Measurements from ENCODE around the gene ARHGAP18.

DNA sequence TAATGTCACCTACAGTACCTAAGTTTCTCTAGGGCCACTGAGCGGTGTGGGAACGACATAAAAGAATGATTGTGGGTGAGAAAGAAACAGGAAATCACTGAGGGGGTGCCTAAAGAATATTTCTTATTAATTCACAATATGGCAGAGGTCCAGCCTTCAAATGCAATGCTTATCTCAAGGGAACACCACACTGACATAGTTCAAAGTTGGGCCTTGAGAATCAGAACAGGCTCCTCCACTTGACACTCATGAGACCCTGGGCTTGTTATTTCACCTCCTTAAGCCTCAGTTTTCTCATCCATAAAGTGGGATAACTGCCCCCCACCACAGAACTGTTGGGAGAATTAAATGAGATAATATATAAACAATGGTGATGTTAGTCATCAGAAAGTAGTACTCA is 40.4 kb upstream of the ARHGAP18 start:
- TF ChIP-seq, protein P1, sequence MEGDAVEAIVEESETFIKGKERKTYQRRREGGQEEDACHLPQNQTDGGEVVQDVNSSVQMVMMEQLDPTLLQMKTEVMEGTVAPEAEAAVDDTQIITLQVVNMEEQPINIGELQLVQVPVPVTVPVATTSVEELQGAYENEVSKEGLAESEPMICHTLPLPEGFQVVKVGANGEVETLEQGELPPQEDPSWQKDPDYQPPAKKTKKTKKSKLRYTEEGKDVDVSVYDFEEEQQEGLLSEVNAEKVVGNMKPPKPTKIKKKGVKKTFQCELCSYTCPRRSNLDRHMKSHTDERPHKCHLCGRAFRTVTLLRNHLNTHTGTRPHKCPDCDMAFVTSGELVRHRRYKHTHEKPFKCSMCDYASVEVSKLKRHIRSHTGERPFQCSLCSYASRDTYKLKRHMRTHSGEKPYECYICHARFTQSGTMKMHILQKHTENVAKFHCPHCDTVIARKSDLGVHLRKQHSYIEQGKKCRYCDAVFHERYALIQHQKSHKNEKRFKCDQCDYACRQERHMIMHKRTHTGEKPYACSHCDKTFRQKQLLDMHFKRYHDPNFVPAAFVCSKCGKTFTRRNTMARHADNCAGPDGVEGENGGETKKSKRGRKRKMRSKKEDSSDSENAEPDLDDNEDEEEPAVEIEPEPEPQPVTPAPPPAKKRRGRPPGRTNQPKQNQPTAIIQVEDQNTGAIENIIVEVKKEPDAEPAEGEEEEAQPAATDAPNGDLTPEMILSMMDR (IDR thresholded peaks at IDR 0.05), result no peak
- no peak for TF ChIP-seq POLR2A (IDR thresholded peaks at IDR 0.05)
- no peak for TF ChIP-seq EP300 (IDR thresholded peaks at IDR 0.05)
